ENCODE measurements around the gene KLHDC7B. TPM values are rescaled to one million over a fixed set of nuclear protein-coding genes. Genes with fewer than 3 reads are reported as not detected.

The KLHDC7B gene
- not detected for total RNA-seq
- long read RNA-seq = 0 reads

- ATAC-seq = no peak
- DNase-seq (ENCODE audit: missing footprints) = no peak
- intact Hi-C loops (cut with DNase I) = loop anchor here (5.0 kb wide), 1 partner anchor 67 kb away; no protein-coding TSS in a partner anchor
These were observed at the start of gene KLHDC7B for GRCh38 chr22:50545522-50546325. TSS of gene KLHDC7B (plus strand) at chr22:50545899. CDS start at chr22:50546244, 345 bp downstream.

DNA sequence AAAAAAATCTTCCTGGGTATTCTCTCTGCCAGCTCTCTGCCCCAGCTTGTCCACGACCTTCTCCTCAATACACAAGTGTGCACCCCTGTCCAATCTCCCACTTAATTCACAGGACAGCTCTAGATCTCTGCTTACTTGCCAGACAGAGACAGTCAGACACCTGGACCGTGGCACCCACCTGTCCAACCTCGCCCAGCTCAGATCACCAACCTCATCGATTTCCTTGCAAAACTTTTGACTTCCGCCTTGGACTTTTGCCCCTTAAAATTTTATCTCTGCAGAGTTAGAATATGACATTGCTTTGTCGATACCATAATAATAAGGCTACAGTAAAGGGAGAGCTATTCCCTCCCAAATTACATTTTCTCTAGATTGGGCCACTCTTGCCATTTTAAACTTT lies 48.6 kb upstream of the KLHDC7B start:
- intact Hi-C loops (cut with DNase I) = no loop called here
- ATAC-seq (no peak), DNase-seq (ENCODE audit: missing footprints) (no peak)

- ATAC-seq (peak; percentile 68), DNase-seq (ENCODE audit: missing footprints) (peak; percentile 67)
- intact Hi-C loops (cut with DNase I) = no loop called here
These were observed 47.3 kb upstream of the KLHDC7B start for GRCh38 chr22:50498322-50498890.

GRCh38 chr22:50500452-50500851 lies 45.2 kb upstream of the KLHDC7B start:
- intact Hi-C loops (cut with DNase I) = no loop called here
- DNase-seq (ENCODE audit: missing footprints) (peak; percentile 9), ATAC-seq (no peak)

DNA sequence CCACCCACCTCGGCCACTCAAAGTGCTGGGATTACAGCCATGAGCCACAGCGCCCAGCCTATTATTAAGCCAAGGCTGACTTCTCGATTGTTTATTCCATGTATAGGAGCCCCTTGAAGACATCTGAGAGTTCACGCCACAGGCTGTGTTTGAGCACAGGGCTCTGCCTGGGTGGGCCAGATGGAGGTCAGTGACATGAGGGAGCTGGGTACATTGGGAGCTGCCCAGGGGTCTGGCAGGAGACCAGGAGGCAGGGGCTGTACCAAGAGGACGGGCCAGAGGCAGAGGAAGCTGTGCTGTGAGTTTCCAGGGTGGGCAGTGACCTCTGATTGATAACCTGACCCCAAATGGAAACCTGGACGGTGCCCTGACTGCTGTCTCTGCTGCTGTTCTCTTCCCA lies 43.6 kb upstream of the KLHDC7B start:
- ATAC-seq = no peak
- intact Hi-C loops (cut with DNase I) = no loop called here
- peak; percentile 55 for DNase-seq (ENCODE audit: missing footprints)

- intact Hi-C loops (cut with DNase I) = no loop called here
- DNase-seq (ENCODE audit: missing footprints) (peak; percentile 34), ATAC-seq (no peak)
These were observed 42.8 kb upstream of the KLHDC7B start for GRCh38 chr22:50502628-50503474.

DNA sequence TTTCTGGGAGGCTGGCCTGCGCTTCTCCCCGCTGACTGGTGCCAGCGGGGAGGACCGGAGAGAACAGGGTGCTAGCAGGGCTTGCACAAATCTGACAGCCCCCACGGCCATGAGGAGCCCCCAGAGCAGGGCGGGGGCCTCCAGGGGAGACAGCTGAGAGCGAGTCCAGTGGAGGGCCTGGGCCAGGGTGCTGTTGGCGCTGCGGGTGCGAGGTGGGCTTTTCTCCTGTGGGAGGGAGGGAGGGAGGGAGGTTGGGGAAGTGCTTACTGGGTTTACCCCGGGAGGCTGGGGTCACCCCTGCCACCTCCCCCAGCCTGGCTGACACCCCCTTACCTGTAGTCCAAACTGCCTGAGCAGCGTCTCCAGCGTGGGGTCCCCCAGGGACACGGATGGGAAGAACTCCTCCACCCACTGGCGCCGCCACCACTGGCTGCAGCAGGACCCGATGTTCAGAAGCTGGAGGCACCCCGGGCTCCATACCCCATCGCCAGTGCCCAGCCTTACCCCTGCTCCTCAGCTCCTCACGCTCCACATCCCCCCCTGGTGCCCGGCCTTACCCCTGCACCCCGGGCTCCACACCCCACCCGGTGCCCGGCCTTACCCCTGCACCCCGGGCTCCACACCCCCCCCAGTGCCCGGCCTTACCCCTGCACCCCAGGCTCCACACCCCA lies 42.1 kb upstream of the KLHDC7B start:
- peak; percentile 56 for DNase-seq (ENCODE audit: missing footprints)
- no peak for ATAC-seq
- intact Hi-C loops (cut with DNase I) = no loop called here

- intact Hi-C loops (cut with DNase I) = loop anchor here (5.0 kb wide), 2 partner anchors 78 to 252 kb away; partner anchors contain the start of genes CHKB and HDAC10
- no peak for ATAC-seq
- peak; percentile 74 for DNase-seq (ENCODE audit: missing footprints)
These were observed 41.1 kb upstream of the KLHDC7B start for GRCh38 chr22:50504369-50505211.

DNA sequence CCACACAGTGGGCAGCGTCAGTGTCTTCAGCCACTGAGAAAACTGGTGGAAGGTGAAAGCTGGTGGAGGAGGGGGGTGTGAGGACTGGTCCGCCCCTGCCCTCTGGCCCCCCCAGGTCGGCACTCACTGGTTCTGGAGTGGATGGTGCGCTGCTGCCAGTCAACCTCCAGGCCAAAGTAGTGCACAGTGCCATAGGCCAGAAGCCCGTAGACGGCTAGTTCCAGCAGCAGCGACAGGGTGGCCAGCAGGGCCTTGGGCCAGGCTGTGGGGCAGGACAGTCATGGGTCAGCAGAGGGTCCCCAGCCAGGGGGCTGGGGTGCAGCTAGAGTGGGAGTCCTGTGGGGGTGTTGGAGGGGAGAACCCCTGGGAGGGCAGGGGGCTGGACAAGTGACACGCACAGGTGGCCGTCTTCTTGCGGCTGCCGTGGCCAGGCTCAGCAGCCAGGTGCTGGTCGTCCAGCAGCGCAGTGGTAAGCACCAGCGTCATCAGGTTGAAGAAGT lies 40.4 kb upstream of the KLHDC7B start:
- ATAC-seq (no peak), DNase-seq (ENCODE audit: missing footprints) (peak; percentile 64)
- intact Hi-C loops (cut with DNase I) = loop anchor here (5.0 kb wide), 2 partner anchors 77 to 253 kb away; partner anchors contain the start of genes CHKB and HDAC10

DNA sequence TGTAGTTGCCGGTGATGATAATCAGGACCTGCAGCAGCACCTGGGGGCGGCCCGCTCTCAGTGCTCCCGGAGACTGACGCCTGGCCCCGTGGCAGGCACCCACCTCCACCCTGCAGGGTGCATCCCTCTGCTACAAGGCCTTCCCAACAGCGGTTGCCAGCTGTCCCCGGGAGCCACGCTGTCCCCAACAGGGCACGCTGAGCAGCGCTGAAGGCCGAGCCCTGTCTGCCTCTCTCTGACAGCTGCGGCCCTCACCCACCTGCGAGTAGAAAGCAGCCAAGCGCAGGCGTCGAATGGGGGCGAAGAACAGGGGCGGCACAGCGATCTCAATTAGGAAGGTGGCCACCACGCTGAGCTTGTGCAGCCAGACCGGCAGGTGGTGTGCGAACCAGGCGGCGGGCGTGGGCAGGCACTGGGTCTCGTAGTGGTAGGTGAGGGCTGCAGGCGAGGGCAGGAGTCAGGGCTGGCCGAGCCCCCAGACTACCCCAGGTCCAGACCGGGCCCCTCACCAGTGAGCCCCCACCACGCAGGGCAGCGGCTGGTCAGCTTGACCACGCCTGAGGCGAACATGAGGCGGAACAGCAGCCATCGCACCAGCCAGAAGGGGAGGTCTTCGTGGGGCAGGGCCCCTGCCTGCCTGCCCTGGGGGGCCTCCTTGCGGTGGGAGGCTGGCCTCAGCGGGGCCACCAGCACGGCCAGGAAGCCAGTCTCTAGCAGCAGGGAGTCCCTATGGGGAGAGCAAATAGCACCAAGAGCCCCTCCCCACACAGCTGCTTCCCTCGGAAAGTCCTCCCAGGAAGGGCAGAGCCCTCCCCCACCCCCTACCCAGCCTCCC lies 39.7 kb upstream of the KLHDC7B start:
- ATAC-seq (no peak), DNase-seq (ENCODE audit: missing footprints) (peak; percentile 60)
- intact Hi-C loops (cut with DNase I) = loop anchor here (5.0 kb wide), 2 partner anchors 76 to 254 kb away; partner anchors contain the start of genes CHKB and HDAC10

DNA sequence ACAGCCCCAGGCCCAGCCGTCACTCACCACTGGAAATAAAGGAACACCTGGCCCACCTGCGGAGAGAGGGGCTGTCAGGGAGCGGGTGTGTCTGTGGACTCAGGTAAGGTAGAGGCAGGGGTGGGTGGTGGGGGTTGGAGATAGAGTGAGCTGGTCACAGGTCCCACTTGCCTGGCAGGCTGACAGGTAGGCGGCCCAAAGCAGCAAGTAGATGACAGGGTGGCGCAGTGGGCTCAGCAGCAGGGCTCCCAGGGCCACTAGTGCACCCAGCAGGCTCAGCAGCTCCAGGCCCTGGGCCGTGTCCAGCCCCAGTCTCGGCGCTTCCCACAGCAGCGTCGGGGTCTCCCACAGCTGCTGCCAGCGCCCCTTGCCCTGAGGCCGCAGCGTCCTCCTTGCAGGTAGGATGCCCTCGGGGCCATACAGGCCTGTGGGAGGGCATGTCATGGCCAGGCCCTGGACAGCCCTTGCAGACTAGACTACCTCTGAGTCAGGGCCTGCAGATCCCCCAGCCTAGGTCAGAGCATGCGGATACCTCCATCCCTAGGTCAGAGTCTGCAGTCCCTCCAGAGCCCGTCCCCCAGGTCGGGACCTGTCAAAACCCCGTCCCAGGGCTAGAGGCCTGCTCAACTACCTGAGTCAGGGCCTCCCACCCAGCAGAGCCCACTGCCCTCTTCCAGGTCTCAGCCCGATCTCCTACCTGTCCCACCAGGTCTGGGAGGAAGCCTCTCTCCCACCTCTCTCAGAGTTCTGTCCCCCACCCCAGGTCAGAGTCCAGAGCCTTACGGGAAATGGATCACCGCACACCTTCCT lies 38.9 kb upstream of the KLHDC7B start:
- intact Hi-C loops (cut with DNase I) = loop anchor here (5.0 kb wide), 2 partner anchors 75 to 255 kb away; partner anchors contain the start of genes CHKB and HDAC10
- ATAC-seq (peak; percentile 8), DNase-seq (ENCODE audit: missing footprints) (peak; percentile 77)

GRCh38 chr22:50507421-50507990 lies 38.2 kb upstream of the KLHDC7B start, which contains the start of gene LMF2:
TSS of gene LMF2 (minus strand) at chr22:50507702. CDS start at chr22:50507675, 27 bp downstream.
- ATAC-seq (peak; percentile 87), DNase-seq (ENCODE audit: missing footprints) (peak; percentile 95)
- intact Hi-C loops (cut with DNase I) = loop anchor here (5.0 kb wide), 2 partner anchors 75 to 255 kb away; partner anchors contain the start of genes CHKB and HDAC10

- DNase-seq (ENCODE audit: missing footprints) (peak; percentile 99), ATAC-seq (peak; percentile 79)
- intact Hi-C loops (cut with DNase I) = loop anchor here (5.0 kb wide), 2 partner anchors 74 to 256 kb away; partner anchors contain the start of genes CHKB and HDAC10
These were observed 37.5 kb upstream of the KLHDC7B start, which contains the start of gene NCAPH2 for GRCh38 chr22:50507991-50508884. TSS of gene NCAPH2 (plus strand) at chr22:50508224. CDS start at chr22:50508338, 114 bp downstream.

GRCh38 chr22:50508897-50509296 lies 36.8 kb upstream of the KLHDC7B start:
- no peak for DNase-seq (ENCODE audit: missing footprints)
- intact Hi-C loops (cut with DNase I) = loop anchor here (5.0 kb wide), 2 partner anchors 73 to 257 kb away; partner anchors contain the start of genes CHKB and HDAC10
- no peak for ATAC-seq

Data from Right ventricle myocardium inferior (tissue), 1 donor.